Thoracic aorta (tissue), 2 donors: ENCODE measurements around the gene SPSB4. TPM values are rescaled to one million over a fixed set of nuclear protein-coding genes. Genes with fewer than 3 reads are reported as not detected.
"Not testable (repeated sequence)": the region's sequence is repeated elsewhere in the genome, so short reads cannot be mapped to it uniquely, and the experiment has no call there.

Experiments
- ATAC-seq: fragments of 150-250 bp; one replicate; pipeline ENCODE4 v1.8.0; 2017; ENCODE audit warnings: low read depth; ENCODE audit not compliant: insufficient number of reproducible peaks, low FRiP score
- DNase-seq: peaks from one replicate; pipeline ENCODE4 v3.0.0-alpha.2; 2020; ENCODE audit warnings: low spot score
- H3K27ac ChIP-seq, 2 donors: fragments of 200-600 bp; sonication (generic); 1 replicate in 1 of 2; 2 replicates in 1 of 2; pipeline ENCODE4 v1.5.1; 2016; ENCODE audit warnings: mild to moderate bottlenecking in 2 of 2, moderate library complexity in 2 of 2
- H3K27me3 ChIP-seq: fragments of 200-600 bp; sonication (generic); replicated peaks from 2 replicates; pipeline ENCODE4 v1.6.0; 2016; ENCODE audit warnings: mild to moderate bottlenecking; ENCODE audit not compliant: insufficient read depth
- H3K36me3 ChIP-seq: fragments of 200-600 bp; sonication (generic); one replicate; pipeline ENCODE4 v1.5.1; 2016
- H3K4me1 ChIP-seq, 2 donors: fragments of 200-600 bp; sonication (generic); 1 replicate in 1 of 2; 2 replicates in 1 of 2; pipeline versions ENCODE4 v1.5.1 to v1.6.0; 2016; ENCODE audit warnings: low read depth in 2 of 2, mild to moderate bottlenecking in 1 of 2; ENCODE audit not compliant: control insufficient read depth in 1 of 2
- H3K4me3 ChIP-seq: fragments of 200-600 bp; sonication (generic); 2 replicates; pipeline ENCODE4 v1.5.1; 2016; ENCODE audit warnings: mild to moderate bottlenecking
- H3K9me3 ChIP-seq: fragments of 200-600 bp; sonication (generic); 2 replicates; pipeline ENCODE4 v1.5.1; 2016
- CTCF ChIP-seq: fragments of 200-600 bp; sonication (generic); IDR thresholded peaks from one replicate; pipeline ENCODE4 v1.5.1; 2019; ENCODE audit warnings: antibody characterized with exemption
- total RNA-seq, 2 donors: library from RNA; depleted of rRNA; stranded (reverse); fragments of >200 nt; gene quantifications; one replicate each; pipeline versions ENCODE4 v1.1.0 to v1.2.3, GENCODE V29; 2016

The SPSB4 gene
- total RNA-seq, 2 donors from 2014 or later: 0.41 to 1.1 TPM

- no peak for DNase-seq
- no peak overlapping the region for H3K27ac ChIP-seq
- ATAC-seq: no peak
- peaks cover 0 to 33% of the 10 kb centered on the region in 2 donors for H3K4me1 ChIP-seq
- H3K27me3 ChIP-seq: no peaks in the 10 kb centered on the region
- no peak overlapping the region for H3K4me3 ChIP-seq
- no peak for TF ChIP-seq CTCF
- no peaks in the 10 kb centered on the region for H3K9me3 ChIP-seq
- H3K36me3 ChIP-seq: no peaks in the 10 kb centered on the region
Measured at GRCh38 chr3:141108039-141108438, 56.9 kb downstream of the SPSB4 start.

DNA sequence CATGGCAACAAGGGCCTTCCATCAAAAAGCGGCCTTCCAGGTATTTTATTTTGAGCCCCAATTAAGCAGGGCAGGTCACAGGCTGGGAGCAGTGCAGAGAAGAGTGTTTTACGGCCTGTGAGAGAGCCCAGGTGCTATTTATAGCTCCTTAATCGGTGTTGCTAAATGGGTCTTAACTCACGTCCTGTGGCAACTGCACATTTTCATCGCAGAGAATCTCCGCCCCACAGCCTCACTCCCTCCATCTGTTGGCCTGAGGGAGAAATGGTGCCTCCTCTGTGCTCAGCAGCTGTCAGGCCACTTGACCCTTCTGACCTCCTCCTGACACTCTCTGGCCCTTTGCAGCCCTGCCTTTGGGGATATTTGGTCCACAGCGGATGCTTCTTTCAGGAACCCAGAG is 58.6 kb downstream of the SPSB4 start:
- H3K27ac ChIP-seq: peak overlapping the region; percentile 74 to 81
- no peak for ATAC-seq
- H3K9me3 ChIP-seq: no peaks in the 10 kb centered on the region
- no peak for DNase-seq
- H3K4me1 ChIP-seq: peaks cover 0 to 35% of the 10 kb centered on the region in 2 donors
- no peak overlapping the region for H3K4me3 ChIP-seq
- no peaks in the 10 kb centered on the region for H3K36me3 ChIP-seq
- TF ChIP-seq CTCF: no peak
- no peaks in the 10 kb centered on the region for H3K27me3 ChIP-seq

DNA sequence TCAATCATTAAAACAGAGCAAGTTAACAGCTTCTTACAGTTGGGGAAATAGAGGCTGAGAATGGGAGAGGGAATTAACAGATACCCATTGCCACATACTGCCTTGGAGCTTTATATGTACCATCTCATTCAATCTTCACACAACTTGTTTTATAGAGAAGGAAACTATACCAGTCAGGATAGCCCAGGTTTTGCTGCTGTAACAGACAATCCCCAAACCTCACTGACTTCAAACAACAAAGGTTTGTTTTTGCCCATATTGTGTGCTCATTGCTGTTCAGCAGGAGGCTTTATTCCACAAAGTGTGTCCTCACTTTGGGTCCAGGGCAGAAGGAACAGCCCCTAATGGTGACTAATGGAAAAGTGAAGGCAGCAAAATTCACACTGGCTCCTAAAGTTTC is 59.2 kb downstream of the SPSB4 start:
- H3K36me3 ChIP-seq: no peaks in the 10 kb centered on the region
- H3K27me3 ChIP-seq: no peaks in the 10 kb centered on the region
- no peaks in the 10 kb centered on the region for H3K9me3 ChIP-seq
- TF ChIP-seq CTCF: no peak
- H3K4me3 ChIP-seq: no peak overlapping the region
- H3K27ac ChIP-seq: peak overlapping the region; percentile 74 to 81
- DNase-seq (no peak), ATAC-seq (no peak)
- peaks cover 0 to 40% of the 10 kb centered on the region in 2 donors for H3K4me1 ChIP-seq

DNA sequence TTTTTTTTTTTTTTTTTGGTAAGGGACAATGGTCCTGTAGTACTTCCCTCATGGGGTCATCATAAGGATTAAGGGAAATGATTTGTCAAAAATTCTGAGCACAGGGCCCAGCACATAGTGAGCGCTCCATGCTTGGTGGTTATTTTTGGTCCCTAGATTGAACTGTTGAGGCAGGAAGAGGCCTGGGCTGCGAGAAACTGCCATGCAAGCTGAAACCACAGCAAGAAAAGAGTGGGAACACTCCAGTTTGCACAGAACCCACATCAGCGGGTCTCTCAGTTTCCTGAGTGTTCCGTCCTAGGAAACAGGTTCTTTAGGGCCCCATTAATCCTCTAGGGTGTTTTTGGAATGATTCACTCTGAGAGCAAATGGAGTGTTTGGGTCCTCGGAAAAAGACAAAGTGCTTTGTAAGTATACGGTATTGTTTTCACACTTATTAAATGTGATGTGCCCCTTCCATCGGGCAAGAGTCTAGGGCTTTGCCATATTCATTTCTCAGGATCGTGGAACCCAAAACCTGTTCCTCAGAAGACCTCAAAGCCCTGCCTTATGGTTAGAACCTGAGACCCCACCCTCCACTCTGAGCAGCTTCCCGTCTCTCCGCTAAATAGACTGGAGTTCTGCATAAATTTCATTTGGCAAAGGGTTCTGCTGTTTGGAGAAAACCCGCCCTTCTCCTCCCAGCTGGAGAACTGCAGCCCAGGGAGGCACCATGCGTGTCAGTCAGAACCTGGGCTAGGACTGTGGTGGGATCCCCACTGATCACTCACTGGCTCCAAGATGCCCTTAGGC is 60.4 kb downstream of the SPSB4 start:
- Histone ChIP-seq H3K36me3 (no peaks in the 10 kb centered on the region), H3K27ac (peak overlapping the region; percentile 51 to 61), H3K27me3 (no peaks in the 10 kb centered on the region), H3K9me3 (no peaks in the 10 kb centered on the region), H3K4me3 (no peak overlapping the region), H3K4me1 (peaks cover 3 to 51% of the 10 kb centered on the region in 2 donors)
- no peak for TF ChIP-seq CTCF
- ATAC-seq (no peak), DNase-seq (no peak)

DNA sequence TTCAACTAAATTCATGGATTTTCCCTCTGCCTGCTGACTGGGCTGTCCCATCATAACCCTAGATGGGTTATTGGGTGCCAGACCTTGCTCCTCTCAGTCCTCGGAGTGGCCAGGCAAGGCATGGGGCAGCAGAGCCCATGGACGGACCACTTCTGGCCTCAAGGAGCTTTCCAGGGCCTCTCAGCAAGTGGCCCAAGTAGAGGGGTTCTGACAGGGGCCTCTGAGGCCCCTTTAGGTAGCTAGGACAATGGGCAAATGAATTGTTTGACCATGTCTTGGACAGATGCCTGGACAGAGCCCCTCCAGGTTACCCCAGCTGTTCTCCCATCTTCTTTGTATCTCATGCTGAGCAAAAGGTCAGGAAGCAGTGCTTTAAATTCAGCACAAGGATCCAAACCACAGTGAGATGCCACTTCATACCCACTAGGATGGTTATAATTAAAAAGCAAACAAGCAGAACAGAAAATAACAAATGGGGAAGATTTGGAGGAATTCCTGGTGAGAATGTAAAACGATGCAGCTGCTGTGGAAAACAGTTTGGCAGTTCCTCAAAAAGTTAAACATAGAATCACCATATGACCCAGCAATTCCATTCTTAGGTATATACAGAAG is 61.6 kb downstream of the SPSB4 start:
- Histone ChIP-seq H3K4me1 (peaks cover 3 to 54% of the 10 kb centered on the region in 2 donors), H3K4me3 (no peak overlapping the region), H3K36me3 (no peaks in the 10 kb centered on the region), H3K9me3 (no peaks in the 10 kb centered on the region), H3K27ac (no peak overlapping the region), H3K27me3 (no peaks in the 10 kb centered on the region)
- TF ChIP-seq CTCF: no peak
- DNase-seq: no peak
- no peak for ATAC-seq

DNA sequence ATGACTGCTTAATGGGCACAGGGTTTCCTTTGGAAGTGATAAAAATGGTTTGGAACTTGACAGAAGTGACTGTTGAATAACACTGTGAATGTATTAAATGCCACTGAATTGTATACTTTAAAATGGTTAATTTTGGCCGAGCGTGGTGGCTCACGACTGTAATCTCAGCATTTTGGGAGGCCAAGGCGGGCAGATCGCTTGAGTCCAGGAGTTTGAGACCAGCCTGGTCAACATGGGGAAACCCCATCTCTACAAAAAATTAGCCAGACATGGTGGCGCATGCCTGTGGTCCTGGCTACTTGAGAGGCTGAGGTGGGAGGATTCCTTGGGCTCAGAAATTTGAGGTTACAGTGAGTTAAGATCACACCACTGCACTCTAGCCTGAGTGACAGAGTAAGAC is 62.5 kb downstream of the SPSB4 start:
- not testable (repeated sequence) for H3K36me3 ChIP-seq, ATAC-seq, H3K4me3 ChIP-seq, H3K9me3 ChIP-seq, H3K27me3 ChIP-seq, H3K27ac ChIP-seq, DNase-seq
- peaks cover 3 to 54% of the 10 kb centered on the region in 2 donors for H3K4me1 ChIP-seq
